Dermis microvascular lymphatic vessel endothelial cell (primary cell): Measurements from ENCODE around the gene PLPP2. TPM values are rescaled to one million over a fixed set of nuclear protein-coding genes. Genes with fewer than 3 reads are reported as not detected.

Experiments
- DNase-seq, 2 donors: peaks; one replicate each; pipeline versions ENCODE4 v3.0.0 to v3.0.0-alpha.2; 2010; ENCODE audit warnings: low read depth in 2 of 2
- total RNA-seq: library from RNA; depleted of rRNA; stranded (reverse); fragments of >200 nt; gene quantifications from 2 replicates; pipeline ENCODE4 v1.2.1, GENCODE V29; 2014

PLPP2 gene
- total RNA-seq, 1 donor from 2014 or later, result 20.5 TPM

DNA sequence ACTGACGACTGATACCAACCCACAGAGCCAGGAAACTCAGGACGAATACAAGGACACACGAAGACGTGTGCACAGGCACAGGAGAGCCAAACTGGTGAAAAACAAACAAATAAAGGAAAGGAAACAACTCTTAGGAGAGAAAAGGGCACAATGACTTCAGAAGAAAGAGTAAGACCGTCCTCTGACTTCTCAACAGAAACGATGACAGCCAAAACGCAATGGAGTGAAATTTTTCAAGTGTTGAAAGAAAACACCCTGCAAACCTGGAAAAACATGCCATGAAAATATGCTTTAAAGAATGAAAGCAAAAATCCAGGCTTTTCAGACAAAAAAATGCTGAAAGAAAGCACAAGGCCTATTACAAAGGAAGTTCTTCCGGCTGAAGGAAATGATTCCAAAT lies 24.6 kb upstream of the PLPP2 start:
- DNase-seq, result no peak

DNA sequence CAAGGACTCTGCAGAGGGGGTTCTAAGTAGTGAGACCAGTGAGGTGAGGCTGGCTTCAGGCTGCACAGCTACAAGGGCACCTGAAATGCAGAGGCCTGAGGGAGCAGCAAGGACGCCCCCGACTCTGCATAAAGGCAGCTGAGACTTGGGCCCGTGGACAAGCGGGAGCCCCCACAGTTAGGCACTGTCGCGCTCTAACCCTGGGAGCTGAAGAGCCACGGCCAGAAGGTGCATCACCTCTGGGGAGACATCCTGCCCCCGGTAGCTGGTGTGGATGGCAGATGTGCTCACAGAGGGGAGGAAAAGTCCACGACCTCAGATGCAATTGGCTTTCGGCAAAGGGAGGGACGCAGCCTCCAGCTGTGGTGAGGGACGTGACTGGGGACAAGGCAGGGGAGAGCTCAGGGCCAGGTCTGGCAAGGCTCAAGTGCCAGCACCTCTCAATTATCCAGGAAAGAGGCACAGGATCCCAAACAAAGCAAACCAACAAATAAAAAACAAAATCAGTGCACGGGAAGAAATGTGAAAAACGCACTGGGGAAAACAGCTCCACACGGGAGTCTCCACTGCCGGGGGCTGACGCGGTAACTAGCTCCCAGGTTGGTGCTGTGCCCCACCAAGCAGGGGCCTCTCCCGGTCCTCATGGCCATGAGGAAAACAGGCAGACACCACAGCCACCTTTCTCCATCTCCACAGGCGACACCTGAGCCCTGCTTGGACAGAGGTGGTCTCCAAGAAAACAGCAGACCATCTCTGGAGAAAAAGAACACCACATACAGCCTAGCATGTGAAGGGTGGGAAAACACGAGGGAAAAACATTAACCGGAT lies 23.0 kb upstream of the PLPP2 start:
- DNase-seq, result no peak

DNA sequence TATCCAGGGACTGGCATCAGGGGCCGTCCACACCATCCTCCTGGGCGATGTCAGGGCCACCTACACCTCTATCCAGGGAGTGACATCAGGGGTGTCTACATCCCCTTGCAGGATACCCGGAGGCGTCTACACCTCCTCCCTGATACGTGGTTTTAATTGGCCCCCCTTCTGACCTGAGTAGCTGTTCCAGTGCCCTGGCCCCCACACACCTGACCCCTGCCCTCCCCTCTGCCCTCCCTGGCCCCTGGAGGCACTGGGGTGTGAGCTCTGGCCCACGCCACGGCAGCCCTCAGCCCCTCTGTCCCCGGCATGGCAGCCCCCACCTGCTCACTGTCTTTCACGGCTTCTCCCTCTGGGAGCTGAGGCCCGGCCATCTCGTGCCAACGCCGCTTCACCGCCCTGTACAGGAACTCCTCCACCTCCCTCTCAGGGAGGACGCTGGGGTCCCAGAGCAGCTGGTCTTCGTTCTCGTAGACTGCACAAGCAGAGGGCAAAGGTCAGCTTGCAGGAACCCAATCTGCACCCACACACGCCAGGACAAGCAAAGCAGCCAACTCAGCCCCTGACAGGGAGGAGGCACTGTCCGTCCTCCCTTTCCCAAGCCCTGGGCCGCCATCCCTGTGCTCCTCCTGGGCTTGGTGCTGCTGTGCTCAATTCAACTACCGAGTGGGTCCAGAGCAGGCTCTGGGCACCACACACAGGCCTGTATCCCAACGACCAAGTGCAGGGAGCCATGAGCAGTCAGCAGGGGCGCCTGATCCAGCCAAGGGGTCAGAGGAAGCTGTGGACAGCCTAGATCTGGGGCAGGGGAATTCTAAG lies 22.2 kb upstream of the PLPP2 start:
- peak in 1 of 2 donors; percentile 31 for DNase-seq

DNA sequence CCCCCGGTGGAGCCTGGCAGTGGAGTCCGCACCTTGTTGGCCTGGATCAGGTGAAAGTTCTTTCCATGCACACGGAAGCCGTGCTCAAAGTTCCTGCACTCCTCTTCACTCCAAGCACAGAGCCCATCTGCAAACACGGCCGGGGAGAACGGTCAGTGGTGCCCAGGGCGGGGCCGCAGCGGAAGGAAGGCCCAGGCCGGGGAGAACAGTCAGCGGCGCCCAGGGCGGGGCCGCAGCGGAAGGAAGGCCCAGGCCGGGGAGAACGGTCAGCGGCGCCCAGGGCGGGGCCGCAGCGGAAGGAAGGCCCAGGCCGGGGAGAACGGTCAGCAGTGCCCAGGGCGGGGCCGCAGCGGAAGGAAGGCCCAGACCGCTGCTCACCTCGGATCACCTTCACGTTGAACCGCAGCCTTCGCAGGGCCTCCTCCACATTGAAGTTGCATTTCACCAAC lies 20.6 kb upstream of the PLPP2 start:
- DNase-seq, result peak in 1 of 2 donors; percentile 34

DNA sequence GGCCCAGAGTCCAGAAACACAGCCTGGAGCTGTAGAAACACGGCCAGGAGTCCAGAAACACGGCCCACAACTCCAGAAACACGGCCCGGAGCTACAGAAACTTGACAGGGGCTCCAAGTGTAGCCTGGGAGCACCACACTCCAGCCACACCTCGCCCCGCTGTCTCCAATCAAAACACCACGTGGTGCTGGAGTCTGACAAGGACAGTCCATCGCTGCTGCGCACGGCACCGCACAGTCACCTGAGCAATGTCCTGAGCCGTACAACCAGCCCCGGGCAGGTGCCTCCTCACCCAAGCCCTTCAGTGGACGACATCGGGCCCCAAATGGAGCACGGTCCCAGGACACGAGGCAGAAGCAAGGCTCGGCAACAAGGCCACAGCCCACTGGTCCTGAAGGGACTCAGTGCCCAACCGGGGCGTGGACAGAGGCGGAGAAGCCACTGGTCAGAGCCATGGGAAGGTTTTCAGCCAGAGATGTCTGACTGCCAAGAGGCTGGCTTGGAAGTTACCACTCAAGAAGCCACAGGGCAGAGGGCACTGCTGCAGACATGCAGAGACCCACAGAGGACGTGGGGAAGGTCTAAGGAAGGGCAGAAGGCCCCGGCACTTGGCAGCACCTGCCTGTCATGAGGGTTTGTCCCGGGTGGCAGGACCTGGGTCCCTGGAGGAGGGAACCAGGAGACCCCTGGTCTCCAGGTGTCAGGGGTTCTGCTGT lies 19.7 kb upstream of the PLPP2 start:
- DNase-seq, result no peak

DNA sequence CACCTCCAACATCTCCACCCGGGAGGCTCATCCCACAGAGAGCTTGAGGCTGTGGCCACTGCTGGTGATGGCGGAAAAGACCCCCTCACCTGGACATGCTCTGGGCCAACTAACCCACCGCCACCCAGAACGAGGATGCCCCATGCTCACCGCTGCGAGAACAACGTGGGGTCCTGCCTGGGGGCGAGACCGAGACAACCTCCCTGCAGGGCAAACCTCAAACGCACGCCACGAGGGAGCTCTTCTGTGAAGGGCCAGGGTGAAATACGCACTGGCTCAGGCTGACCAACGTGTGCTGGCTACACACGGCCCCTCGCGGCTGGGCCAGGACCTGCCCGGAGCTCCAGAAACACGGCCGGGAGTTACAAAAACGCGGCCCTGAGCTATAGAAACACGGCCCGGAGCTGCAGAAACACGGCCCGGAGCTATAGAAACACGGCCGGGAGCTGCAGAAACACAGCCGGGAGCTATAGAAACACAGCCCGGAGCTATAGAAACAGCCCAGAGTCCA lies 19.0 kb upstream of the PLPP2 start:
- peak in 1 of 2 donors; percentile 46 for DNase-seq

DNA sequence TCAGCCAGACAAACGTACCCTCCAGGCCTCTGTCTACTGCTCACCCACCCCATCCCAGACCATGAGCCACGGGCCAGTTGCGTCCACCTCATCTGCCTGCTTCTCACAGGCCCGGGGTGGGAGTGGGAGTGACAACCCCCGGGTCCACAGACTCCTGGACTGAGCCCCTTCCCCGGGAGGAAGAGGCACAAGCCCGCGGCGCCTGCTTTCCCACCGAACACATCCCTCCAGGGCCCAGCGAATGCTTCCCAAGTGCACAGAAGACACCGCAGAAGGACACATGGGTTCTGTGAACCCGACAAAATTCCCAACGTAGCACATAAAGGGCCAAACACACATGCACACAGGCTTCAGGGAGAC lies 18.0 kb upstream of the PLPP2 start:
- no peak for DNase-seq

DNA sequence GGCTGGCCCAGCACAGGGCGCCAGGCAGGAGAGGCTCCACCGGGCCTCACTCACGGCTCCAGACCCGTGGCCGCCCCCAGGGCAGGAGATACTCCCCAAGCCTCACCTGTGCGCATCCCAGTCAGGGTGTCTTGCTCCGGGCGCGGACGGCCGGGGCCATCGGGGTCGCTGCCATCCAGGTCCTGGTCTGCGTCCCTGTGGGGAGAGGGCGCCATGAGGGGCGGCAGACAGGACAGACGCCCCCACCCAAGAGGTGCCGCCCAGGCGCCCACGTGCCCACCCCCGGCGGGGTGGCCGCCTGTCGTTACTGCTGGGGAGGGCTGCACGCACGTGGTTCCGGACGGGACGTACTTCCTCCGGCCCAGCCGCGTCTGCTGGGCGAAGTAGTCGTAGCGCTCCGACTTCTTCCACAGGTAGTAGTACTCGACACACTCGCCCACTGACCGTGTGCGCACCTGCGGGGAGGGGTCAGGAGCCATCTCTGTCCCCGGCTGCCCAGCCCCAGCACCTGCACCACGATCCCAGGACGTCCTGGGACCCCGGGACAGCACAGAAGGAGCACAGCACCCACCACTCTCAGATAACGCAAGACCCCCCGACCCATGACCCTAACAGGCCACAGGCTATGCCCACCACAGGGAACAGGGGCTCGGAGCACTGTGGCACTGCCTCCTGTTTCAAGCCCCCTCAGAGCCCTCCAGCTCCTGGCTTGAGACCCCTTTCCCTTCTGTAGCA lies 17.4 kb upstream of the PLPP2 start:
- DNase-seq, result no peak

DNA sequence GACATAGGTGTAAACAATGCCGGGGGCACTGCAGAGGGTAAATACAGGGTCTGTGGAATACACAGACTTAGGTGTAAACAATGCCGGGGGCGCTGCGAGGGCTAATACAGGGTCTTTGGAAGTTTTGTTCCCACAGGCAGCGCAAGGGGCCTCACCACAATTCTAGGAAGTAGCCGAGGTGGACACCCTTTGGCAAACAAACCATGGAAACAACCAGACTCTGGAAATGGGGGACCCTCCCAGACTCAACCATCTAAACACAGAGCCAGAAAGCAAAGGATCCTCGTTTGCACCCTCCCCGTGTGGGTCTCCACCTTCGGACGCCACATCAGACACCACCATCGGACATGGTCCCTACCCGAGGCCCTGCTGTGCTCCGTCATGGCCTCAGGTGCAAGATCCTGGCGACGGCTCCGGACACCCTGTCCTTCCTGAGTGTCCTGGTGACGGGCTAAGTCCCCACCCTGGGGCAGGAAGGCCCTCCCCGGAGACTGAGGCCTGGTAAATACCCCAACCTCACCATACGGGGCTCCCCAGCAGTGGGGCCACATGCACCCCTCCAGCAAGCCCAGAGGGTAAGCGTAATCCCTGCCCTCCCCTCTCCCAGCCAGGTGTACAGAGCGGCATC lies 16.7 kb upstream of the PLPP2 start:
- DNase-seq, result no peak

DNA sequence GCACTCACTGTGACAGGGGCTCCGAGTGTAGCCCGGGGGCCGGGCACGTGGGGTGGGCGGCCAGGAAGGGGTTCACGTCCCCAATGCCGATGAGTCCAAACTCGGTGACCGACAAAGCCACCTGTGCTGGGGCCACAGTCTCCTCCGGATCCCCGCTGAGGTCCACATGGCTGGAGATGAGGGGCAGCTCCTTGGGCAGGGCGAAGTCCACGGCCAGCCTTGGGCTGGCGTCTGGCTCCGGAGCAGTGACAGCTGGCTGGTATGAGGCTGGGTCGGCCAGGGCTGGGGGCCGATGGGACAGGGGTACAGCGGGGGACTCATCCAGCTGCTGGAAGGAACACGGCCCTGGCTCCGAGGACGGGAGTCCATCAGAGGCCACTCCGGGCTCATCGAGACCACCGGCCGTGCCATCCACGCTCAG lies 15.9 kb upstream of the PLPP2 start:
- no peak for DNase-seq

DNA sequence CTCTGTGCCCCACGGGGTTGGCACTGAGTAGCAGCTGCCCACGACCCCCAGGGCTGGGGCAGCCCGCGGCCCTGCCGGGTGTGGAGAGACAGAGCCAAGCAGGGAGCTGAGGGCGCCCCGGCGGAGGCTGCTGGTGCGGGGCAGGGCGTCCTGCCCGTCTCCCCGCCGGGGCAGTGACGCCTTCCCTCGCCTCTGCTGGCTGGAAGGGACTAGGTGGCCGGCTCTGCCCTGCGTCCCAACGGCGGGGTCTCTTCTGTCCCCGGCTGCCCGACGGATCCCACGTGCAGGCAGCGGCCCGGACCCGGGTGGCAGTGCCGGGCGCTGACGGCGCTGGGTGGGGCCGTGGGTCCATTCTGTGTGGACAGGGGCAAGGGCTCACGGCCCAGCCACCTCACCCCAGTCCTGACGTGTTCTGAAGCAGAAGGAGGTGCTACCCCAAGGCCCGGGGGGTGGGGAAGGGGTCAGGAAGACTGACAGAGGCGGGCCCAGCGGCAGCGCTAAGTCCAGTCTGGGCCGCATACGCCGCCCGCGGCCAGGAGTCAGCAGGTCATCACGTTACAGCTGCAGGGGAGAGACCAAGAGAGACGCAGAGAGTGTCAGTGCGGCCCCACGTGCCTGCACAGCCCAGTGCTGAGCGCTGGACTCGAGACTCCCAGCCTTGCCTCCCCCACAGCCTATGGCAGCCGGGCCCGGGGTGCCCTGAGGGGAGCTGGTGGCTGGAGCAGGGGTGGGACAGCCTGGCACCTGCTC lies 15.1 kb upstream of the PLPP2 start:
- DNase-seq, result no peak

DNA sequence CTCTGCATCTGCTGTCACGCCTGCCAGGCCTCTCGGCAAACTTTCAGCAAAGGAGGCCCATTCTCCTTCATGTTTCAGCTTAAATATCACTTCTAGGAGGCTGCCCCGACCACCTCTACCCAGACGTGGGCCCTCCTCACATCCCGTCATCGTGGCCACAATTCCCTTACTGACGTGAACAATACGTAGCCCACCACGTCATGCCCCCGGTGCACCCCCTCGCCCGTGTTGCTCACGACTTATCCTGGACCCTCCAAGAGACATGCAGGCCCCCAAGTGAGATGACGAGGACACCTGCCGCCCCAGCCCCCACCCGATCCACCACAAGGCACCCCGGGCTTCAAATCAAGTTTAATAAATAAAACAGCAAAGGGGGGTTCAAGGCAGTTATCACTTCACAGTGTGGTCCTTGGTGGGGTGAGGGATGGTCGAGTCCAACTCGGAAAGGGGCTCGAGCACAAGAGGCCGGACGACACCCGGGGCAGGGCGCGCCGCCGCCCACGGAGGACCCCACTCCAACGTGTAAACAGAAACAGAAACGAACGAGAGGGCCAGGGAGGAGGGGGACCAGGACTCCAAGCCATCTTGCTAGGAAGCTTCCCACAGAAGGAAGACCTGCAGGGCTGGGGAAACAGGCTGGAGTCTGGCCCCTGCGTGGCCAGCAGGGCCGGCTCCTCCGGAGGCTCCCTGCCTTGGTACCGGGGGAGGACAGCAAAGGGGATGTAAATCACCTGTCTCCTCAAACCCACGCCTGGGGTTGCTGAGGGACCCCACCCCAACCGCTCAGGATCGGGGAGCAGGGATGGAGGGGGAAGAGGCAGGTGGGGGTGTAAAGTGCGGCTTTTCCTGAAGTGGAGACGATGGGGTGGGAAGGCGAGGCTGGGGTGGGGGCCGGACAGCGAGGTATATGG lies 14.3 kb upstream of the PLPP2 start:
- DNase-seq, result no peak

DNA sequence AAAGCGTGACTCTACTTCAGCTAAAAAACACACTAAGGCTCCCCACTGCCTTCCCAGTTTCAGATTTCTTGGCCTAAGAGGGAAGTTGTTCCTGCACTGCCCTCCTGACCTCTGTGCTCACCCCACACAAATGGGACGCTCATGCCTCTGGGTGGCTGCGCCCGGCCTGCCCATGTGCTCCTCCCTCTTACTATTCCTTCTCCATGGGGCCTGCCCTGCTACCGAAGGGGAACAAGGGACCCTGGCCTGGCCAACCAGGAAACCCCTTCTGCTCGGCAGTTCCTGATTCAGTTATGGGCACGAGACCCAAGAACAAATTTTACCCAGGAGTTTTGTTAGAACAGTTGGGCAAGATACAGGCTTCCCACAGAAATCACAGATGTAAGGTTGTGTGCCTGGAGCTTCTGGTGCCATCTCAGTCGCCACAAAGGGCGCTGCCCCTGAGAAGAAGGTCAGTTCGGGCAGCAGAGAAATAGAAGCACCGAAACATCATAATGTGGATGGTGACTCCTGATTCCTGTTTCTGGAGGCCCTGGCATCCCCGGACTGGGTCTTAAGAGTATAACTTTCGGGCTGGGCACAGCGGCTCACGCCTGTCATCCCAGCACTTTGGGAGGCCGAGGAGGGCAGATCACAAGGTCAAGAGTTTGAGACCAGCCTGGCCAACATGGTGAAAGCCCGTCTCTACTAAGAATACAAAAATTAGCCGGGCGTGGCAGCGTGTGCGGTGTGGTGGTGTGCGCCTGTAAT lies 5.4 kb upstream of the PLPP2 start:
- DNase-seq, result no peak

DNA sequence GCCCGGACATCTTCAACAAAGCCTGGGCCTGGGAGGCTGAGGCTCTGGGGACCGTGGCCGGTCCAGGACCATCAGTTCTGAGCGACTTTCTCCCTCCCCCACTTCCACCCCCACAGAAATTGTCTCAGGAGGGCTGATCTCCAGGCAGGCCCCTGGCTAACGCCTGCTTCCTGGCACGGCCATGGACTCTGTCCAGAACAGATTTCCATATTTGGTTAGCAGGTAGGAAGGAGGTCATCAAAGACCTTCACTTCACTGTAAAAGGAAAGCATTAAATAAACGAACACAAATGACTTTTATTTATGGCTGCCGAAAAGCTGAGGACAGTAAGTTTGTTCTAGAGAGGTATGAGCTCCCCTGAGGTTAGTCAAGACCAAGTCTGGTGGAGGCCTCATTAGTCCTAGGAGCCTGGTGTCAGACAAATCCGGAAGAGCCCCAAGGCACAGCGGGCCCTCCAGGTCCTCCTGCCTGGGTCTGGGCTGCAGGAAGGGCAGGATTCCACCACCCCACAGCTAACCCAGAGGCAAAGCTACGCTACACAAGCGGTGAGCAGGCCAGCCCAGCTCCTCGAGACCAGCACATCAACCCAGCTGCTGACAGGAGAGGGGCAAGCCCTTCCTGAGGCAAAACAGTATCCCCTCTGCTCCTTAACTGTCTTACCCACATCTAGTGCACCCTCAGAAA lies 4.6 kb upstream of the PLPP2 start:
- DNase-seq, result no peak

DNA sequence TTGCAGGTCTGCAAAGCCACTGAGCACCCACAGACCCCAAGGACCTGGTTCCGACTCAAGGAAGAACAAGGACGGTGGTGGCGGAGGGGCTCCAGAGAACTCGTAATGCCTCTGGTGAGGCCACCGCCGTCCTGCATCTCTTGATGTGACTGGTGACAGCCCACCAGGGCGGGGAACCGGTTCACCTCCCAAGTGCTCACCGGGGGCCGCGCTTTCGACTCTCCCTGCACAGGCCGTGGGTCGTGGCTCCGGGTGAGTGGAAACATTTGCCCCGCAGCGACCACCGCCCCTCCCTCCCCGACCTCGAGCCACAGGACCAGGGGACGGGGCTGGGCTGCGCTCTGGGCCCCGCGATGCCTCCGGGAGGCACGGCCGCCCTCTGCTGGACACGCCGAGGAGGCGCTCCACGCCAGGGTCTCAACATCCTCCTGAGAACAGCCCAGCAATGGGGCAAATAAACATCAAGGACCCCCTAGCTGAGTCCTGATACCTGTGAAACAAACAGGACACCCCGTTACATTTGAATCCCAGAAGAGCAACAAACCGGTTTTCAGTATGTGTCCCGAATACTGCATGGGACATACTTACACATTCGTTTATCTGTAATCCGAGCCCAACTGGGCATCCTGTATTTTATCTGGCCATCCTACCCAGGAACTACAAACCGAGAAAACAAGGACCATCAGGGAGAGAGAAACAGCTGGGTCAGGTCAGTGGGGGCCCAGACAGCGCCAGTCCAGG lies 3.9 kb upstream of the PLPP2 start:
- peak in 1 of 2 donors; percentile 40 for DNase-seq

DNA sequence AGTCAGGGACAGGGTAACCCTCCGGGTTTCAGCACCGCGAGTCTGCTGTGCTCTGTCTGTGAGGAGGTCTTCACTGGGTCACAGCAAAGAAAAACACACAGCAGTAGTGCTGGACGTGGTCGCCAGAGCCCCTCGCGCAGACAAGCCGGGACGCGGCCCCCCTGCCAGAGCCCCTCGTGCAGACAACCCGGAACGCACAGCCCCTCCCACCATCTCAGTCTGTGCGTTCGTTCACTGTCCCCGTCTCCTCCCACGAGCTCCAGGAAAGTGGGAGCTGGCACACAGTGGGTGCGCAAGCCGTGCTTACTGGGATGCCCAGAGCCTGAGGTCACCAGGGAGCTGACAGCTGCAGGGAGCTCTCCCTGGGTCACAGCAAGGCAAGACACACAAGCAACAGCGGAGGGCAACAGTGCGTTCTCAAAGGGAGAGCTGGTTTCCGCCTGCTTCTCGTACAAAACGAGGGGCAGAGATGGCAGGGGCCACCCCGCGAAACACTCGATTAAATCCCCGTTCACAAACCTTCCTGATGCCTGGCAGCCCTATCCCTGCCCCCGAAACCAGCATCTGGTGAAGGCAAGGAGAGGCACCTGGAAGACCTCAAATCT lies 3.2 kb upstream of the PLPP2 start:
- DNase-seq, result no peak
